Cerebellar cortex (tissue), 1 donor: ENCODE results near the gene TGFA.
"Not testable (repeated sequence)": the region's sequence is repeated elsewhere in the genome, so short reads cannot be mapped to it uniquely, and the experiment has no call there.

Experiments
- DNase-seq: peaks from one replicate; pipeline ENCODE4 v3.0.0-alpha.2; 2015; ENCODE audit warnings: low spot score

Gene TGFA

DNA sequence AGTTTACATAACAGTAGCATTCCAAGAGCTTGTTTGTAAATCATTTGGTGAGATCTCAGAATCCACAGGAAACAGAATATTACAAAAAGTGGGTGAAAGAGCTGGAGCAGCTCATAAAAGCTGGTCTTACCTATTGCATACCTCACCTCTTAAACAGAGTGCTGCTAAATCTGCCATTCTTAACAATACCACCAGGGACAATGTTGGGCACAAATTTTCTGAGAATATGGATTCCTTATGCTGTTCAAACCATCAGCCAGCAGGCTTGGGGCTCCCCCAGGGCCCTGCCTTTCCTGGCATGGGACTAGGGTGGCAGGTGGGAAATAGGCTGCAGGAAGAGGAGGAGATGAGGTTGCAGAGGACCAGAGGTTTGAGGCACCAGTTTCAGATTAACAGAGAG, 55.6 kb downstream of the TGFA start:
- peak; percentile 14 for DNase-seq

DNA sequence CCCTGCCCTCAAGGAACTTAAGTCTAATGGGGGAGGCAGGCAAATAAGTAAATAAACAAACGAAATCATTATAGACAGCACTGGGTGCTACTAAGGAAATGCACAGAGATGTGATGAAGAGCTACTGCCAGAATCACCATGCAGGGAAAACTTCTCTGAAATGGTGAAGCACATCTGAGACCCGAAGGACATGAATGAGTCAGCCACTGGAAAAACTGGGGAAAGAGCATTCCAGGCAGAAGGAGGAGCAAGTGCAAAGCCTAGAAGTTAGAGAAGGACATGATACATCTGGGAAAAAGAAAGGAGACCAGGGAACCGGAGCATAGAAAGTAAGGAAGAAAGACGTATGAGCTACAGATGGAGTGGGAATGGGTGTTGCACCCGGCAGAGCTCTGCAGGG, 56.8 kb downstream of the TGFA start:
- no peak for DNase-seq

DNA sequence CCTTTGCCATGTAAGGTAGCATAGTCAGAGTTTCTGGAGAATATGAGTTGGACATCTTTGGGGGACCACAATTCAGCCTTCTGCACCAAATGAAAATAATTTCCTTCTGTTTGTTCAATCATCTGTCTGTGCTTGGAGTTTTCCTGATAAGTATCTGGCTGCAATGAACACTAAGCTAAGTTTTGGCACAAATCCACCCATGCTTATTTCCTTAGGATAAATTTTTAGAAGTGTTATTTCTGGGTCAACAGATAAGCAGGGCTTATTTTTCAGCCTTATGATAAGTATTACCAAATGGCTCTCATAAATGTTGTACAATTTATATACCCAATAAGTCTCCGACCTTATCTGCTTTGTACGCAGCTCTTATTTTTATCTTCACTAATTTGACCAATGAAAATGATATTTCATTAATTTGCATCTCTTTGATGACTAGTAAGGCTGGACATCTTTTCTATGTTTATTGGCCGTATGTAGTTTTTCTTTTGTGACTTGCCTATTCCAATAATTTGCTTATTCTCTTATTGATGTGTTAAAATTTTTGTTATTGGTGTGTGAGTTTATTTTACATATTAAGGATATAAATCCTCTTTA, 59.2 kb downstream of the TGFA start:
- DNase-seq: no peak

DNA sequence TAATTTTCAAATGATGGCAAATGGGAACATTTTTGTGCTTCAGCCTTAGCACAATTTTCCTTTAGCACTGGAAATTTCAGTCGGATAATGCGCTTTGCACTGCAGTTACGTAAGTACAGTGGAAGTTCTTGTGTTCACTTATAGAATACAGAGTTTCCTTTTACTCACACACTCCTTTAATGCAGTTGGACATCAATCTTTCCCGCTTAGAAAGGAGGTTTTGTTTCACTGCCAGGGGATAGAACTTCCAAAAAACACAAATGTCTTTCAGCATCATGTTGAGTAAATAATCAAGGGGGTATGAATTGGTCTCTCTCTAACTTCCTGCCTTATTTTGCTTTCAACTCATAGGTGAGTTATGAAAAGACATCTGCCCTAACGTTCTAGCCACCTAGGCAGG, 63.2 kb downstream of the TGFA start:
- DNase-seq: no peak

DNA sequence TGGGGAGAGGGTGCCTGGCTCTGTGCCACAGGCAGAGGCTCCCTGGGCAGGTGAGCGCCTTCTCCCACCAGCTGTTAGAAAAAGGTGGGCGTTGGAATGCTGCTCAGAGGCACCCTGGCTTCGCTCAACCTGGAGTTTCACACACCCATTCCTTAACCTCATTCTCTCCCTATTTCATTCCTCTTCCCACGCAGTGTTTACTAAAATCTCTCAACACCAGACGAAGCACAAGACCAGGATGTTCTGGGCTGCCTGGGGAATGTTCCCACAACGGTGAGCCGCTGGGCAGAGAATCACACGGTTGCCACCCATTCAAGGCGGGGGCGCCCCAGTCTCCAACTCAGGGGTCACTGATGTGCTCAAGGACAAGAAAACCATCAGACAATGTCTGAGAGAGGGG, 64.5 kb downstream of the TGFA start:
- no peak for DNase-seq

DNA sequence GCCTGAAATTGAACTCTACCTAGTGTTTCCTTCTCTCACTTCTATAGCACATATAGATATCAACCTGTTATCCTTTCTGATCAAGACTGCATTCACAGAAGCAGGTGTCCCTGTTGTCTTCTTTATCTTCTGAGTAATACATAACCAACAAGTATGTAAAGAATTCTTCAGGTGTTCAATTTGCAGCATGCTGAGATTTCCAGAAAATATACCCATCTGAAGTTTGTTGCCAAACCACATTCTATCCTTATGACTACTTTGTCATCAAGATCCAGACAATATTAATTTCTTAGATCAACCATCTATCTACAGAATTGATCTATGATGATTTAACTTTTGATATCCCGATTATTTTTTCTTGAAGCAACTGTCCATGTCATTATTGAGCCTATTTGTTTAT, 69.5 kb downstream of the TGFA start:
- DNase-seq: no peak

DNA sequence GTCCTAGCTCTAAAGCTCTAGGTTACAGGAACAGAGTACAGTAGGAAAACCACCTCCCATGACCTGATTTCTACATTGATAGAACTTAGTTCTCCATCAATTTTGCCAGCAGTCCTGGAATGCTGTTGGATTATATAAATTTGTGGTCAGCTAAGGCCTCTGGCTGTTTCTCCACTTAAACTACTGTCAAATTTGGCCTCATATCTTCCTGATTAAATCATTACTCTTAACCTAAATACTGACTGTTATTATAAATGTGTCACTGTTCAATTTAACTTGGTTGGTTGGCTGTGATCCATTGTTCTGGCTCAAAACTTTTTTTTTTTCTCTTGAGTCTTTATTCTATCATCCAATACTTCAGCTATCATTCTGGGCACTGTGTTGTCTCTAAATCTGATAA, 71.2 kb downstream of the TGFA start:
- DNase-seq: no peak

DNA sequence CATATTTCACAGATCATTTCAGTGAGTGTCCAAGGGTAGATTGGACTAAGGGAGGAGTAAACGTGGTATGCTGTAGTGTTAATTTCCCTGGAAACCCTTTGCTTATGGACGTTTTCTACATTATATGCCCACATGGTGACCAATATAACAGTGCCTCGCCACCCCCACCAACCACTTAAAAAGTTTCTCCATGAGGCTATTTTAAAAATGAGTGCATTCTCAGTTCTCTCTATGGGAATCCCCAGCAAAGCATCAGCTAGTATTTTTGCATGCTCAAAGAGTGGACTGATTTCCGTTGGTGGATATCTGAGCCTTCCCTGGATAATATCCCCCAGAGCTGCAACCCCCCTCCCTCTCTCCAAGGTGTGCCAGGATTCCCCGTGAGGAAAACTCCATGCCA, 73.2 kb downstream of the TGFA start:
- DNase-seq: no peak

DNA sequence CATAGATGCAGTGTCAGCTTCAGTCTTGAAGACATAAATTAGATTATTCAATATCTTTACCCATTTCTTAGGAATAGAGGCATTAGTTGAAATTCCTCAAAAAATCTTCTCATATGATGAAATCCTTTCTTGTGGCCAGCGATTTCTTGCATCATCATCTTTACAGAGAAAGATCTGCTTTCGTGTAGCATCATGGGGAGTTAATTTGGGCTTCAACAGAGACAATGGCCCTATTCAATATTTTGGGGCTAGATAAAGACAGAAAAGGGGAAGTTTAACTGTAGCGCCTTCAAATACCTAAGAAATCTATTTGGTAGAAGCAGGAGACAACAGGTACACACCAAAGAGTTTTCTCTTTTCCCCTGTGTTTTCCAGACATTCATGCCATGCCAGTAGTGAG, 73.8 kb downstream of the TGFA start:
- no peak for DNase-seq

DNA sequence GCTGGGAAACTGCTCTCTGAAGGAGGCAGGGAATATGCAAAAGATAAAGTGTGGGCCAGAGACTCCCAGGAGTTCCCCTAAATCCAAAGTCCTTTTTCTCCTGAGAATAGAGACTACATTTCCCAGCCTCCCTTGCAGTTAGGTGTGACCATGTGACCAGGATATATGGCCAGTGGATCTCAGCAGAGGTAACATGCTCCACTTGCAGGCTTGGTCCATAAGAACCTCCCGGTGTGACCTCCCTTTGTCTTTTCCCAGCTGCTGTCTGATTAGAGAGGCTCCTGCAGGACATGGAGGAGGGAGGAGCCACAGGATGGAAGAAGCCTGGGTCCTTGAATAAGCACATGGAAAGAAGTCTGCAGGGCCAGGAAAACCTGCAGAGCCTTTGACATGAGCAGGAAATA, 76.2 kb downstream of the TGFA start:
- no peak for DNase-seq

DNA sequence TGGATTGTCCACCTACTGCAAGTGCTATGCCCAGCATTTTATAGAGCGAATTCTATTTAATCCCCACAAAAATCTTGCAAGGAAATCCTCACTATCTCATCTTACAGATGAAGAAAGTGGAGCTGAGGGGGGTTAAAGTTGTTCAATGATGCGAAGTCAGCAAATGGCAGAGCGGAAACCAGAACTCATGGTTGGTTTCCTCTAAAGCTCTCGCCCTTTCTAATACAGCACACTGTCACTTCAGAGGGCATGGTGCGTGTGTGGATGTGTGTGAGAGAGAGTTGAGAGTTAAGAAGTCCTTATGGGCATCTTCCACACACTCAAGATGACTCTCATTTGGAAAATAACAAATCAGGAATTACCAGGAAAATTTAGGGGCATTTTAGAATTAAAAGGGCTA, 78.4 kb downstream of the TGFA start:
- no peak for DNase-seq

DNA sequence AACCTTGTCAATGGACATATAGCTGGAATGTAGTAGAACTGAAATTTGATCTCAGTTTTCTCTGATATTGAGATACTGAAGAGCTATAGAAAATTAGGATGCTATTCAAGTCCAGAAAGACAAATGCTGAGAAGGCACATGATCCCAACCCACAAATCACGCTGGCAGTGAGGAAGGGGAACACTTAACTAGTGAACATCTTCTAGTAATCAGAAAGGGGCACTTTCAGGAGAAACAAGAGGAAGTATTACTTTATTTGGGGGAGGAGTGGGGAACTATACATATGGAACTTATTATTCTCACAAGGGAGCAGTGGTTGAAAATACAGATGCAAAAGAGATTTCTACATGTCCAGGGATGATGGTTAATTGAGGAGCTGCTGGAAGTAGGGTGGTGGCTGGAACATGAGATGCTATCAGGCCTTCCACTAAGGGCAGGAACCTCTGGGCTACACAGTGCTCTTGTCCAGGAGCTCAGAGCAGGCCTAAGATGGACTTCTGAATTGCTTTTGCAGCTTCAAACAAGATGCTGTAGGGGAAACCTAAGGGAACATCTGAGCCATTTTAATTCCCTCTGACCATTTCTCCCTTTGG, 79.3 kb downstream of the TGFA start:
- DNase-seq: no peak

DNA sequence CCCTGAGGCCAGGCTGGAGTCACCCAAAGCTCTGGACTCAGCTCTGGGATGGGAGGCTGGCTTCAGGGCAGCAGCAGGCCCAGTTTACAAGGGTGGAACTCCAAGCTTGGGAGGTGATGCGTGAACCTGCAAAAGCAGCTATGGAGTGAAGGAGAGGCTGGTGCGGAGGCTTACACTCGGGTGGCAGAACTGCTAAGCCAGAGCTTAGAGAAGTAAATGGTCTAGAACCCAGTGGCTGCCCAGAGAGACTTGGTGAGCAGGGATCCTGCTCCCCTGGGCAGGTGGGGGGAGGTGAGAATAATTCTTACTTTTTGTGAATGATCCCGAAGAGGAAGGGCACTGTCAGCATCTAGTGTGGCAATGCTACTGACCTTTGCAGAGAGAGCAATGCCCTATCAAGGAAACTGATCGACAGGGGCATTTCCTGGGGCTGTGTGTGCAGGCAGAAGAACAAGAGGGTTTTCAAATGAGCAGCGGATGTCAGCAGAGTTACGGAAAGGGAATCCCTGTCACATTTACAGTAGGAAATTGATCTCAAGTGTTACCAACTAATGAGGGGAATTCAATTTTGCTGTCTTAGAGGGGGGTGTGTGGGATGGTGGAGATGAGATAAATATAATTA, 80.4 kb downstream of the TGFA start:
- no peak for DNase-seq

DNA sequence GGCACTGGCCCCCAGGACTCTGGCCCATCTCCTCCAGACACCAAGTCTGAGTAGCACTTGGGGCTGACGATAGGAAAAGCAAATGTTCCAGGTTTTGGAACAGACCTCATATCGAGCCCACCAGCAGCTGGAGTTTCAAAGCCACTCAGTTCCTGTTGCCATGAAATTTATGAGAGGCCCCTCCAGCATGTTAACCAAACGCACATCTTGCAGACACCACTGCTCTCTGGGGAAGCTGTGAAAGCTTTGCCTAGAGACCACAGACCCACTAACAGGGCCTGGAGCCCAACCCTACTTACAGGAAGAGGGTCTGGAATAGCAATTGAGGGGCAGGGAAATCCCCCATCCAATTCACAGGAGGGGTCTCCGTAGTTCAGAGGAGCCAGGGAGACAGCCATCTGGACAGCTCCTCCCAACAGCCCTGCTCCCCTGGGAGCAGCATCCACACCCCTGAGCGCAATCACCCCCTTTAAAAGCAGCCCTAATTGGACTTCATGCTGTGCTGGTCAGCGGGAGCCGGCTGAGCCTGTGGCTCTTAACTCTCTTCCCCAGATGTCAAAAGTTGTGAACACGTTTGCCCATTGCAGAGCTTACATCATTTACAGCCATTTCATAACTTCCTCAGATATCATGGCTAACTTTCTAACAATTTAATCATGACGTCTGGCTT, 81.3 kb downstream of the TGFA start:
- DNase-seq: no peak

DNA sequence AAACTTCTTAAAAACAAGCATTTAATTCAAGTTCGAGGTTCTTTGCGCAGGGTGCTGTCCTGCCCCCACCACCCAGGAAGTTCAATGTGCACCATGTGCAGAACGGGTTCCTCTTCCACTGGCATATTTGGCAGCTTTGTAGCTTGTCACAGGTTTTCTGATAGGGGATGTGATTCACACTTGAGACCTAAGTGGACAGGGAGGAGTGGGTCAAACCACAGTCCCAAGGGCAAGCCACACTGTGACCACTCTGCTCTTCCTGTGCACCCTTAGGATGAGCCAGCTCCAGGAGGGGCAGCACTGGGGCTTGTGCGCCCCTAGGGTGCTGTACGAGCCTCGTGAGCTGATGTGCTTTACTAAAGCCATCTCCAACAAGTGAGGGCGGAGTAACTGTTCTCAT, 82.5 kb downstream of the TGFA start:
- no peak for DNase-seq

DNA sequence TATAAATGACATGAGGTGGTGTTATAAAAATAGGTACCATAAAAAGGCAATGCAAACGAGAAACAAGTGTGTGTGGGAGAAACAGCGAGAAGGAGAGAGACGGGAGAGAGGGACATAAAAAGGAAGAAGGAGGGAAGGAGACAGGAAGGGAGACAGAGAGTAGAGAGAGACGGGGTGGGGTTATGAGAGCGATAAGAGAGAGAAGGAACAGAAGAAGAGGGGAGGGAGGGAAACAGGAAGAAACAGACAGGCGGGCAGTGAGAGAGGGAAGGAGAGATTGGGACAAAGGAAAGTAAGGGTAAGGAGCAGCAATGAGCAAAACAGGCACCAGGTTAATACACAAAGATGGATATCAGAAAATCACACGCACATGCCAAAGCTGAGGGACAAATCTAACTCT, 83.7 kb downstream of the TGFA start:
- no peak for DNase-seq

DNA sequence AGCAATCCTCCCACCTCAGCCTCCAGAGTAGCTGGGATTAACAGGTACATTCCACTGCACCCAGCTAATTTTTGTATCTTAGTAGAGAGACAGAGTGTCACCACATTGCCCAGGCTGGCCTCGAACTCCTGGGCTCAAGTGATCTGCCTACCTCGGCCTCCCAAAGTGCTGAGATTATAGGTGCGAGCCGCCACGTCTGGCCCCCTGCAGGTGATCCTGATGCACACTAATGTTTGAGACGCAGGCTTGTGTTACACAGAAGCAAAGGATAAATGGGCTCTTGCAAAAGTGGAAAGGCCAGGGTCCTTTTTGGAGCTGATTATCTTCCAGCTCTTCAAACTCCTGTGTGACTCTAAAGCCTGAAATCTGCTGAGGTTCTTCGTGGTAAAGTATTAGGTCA, 84.2 kb downstream of the TGFA start:
- DNase-seq: no peak

DNA sequence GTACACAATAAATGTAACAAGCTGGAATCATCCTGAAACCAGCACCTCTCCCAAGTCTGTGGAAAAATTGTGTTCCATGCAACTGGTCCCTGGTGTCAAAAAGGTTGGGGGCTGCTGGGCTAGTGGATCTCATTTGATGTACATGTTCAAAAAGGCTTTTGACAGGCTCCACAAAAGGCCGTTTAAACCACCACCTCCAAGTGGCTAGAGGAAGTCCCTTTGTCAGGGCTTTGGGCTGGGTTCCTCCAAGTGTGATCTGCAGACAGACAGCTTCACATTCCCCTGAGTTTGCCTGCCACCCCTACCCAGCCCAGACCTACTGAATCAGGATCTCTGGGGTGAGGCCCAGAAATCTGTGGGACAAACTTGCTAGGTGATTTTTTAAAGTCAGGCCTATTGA, 84.7 kb downstream of the TGFA start:
- no peak for DNase-seq

DNA sequence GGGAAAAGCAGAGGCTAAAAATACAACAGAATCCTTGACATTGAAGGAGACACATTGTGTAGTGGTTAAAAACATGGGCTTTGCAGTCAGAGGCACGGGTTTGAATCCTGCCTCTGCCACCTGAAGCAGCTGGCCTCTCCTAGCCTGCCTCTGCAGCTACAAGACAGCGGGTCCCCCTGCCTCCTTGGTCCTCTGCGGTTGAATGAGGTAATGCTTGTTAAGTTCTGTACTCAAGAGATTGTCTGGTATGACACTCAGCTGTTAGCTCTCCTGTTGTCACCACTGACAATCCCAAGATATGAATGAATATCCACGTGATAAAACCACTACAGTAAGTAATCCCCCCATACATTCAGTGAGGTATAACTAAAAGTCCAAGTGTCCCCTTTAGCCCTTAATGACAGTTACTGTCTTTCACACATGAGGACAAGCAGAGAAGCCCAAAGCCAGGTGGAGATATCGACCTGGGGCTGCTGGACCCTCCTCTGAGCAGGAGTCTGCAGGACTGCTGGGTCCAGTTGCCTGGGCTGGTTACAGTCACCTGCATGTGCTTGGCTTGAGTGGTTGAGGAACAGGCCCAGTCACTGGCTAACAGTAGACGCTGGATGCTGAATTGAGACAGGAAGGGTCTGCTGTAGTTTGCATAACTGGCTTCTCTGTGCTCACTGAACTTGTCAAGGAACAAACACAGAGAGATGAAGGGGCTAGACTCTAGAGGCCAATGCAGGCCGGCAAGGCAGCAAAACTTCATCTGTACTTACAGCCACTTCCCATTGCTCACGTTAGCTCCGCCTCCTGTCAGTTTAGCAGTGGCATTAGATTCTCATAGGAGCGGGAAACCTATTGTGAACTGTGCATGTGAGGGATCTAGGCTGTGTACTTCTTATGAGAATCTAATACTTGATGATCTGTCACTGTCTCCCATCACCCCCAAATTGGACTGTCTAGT, 85.5 kb downstream of the TGFA start:
- no peak for DNase-seq

DNA sequence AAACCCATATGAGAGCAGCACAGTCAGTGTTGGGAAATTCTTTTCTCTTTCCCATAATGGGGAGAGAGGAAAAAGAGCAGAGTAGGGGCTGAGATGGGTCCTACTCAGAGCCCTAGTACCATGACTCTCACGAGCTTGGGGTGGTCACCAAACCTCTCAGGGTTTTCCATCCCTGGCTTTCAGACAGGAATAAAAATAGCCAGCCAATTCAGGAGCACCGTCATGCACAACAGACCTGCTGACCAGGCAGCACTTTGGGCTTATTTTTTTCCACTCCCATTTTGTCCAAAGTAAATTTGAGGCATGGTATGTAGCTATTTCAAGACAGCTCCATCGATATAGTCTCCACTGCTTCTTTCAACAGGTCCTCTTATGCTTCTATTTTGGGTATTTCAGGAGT, 86.4 kb downstream of the TGFA start:
- DNase-seq: no peak

DNA sequence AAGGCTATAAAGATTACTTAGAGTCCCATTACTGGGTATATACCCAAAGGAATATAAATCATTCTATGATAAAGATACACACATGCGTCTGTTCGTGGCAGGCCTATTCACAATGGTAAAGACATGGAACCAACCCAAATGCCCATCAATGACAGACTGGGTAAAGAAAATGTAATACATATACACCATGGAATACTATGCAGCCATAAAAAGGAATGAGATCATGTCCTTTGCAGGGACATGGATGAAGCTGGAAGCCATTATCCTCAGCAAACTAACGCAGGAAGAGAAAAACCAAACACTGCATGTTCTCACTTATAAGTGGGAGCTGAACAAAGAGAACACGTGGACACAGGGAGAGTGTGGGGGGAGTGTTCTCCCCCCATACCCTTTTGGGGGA, 87.0 kb downstream of the TGFA start:
- DNase-seq: not testable (repeated sequence)

DNA sequence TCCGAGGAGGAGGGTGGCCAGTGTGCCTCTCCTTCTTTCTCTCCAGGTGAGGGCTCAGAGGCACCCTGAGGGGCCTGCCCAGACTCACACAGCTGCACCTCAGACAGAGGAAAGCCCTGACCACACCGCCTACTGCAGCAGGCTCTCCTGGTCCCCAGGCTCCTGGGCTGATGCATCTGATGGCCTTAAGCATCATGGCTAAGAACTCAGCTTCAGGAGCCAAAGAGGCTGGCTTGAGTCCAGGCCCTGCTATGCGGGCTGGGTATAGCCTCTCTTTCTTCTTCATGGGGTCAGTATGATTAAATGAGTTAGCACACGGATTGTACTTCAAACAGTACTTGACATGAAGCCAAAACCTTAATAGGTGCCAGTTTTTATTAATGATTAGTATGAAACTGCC, 89.6 kb downstream of the TGFA start:
- no peak for DNase-seq
